GM19239 (cell line): ENCODE results near the gene PRICKLE2.

Experiments
- DNase-seq: peaks from one replicate; pipeline ENCODE4 v3.0.0; 2011; ENCODE audit warnings: low spot score; ENCODE audit not compliant: insufficient read length
- FAIRE-seq: peaks from 2 replicates; lab custom pipeline; 2011; peaks lifted over from hg19 to GRCh38; lab: Jason Lieb, UNC

Gene PRICKLE2

DNA sequence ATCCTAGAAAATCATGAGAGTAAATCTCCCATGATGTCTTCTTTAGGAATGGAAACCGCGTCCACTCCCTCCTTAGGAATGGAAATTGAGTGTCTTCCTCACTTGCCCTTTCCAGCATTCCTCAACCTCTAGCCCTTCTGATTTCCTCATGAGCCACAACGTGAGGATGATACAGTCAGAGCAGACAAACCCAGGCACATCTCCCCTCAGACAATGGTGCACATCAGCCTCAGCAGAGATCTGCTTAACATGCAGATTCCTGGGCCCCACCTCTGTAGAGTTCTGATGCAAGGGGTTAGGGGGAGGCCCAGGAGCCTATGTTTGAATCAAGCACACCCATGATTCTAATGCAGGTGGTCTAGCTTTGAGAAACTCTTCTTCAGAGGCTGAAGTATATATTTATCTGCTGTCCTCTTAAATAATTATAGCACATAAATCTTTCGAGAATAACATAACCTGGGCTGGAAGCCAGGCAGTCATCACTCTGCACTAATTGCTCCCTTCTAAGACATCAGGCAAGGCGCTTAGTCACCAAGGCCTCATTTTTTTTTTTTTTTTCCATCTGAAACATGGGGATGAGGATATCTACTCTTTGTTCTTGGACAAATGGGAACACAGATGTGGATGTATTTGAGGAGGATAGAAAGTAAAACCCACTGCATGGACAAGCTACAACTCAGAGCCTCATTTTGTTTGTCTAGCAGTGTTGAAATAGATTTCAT, 81.7 kb downstream of the PRICKLE2 start:
- FAIRE-seq: no peak

DNA sequence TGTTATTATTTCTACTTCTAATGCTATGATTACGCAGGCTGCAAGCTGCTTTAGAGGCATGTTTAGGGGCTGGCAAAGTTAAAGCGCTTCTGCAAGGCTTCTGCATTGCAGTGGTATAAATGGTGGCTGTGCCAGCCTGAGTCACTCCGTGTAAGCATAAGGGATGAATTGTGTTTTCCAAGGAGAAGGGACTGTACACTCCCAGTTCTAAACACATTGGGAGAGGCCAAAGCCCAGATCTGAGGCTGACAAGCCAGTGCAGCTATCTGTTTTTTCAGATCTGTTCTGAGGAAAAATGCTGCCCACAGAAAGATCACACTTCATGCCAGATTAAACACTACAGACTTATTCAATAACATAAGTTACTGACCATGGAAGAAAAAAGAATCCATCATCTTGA, 83.8 kb downstream of the PRICKLE2 start:
- DNase-seq (no peak), FAIRE-seq (no peak)

More for the DNA sequence above, 81.7 kb downstream of the PRICKLE2 start:
- no peak for DNase-seq

DNA sequence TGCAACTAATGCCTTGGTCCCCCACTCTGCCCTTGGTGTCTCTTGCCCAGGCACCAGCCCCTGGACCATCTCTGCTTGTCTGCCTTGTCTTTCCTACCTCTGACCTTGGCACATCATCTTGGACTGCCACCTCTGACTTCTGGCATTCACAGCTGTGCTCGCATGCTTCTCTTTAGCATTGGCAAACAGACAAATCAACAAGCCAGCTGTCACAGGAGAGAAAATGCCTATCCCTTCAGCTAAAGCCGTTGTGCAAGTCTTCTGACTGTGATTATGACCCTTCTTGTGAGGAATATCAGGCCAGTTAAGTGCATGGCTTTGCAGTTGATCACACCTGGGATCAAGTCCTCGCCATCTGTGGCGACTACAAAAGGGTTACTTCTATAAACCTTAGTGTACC, 84.6 kb downstream of the PRICKLE2 start:
- DNase-seq (no peak), FAIRE-seq (no peak)

DNA sequence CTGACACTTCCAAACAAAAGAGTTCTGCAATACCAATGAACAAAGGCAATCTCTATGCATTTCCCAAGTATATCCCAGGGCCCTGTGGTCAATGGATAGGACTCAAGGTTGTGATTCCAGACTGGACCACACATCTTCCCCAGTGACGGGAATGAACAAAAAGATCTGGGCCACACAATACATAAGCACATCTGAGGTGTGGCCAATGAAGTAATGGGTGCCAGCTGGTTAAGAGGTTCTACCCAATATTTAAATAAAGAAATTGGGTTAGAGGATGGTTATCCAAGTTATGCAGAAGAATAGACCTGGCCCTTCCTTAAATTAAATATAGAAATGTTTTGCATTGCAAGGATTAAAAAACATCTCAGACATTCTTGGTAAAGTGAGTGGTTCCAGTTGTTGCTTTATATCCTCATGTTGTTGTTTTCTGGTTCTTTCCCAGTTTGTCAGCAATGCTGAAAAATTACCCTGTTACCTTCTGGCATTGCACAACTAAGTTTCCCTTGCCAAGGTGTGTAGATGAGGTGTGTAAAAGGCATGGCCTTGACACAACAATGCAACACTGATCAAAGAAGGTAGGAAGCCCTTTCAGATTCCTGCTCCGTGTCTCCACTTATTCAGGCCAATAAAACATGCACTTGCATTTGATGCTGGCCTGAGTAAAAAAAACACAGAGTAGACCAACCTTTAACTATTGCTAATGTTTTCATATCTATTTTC, 86.5 kb downstream of the PRICKLE2 start:
- DNase-seq: no peak
- no peak for FAIRE-seq

DNA sequence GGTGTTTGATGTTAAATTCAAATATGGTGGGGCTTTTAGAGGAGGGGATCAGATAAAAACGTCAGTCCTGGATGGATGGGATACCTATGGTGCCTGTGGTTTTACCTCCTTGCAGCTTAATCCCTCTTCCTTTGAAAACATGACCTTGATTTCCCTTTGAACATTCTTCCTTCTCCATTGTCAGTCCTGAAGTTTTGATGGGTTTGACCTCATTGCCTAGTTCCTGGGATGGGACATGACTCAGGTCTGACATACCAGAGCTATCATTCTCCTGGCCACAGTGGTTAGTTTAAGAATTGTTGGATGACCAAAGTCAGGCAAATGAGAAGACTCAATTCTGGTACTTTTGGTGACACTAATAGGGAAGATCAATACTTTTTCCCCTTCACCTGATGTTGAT, 87.2 kb downstream of the PRICKLE2 start:
- no peak for FAIRE-seq
- DNase-seq: no peak

DNA sequence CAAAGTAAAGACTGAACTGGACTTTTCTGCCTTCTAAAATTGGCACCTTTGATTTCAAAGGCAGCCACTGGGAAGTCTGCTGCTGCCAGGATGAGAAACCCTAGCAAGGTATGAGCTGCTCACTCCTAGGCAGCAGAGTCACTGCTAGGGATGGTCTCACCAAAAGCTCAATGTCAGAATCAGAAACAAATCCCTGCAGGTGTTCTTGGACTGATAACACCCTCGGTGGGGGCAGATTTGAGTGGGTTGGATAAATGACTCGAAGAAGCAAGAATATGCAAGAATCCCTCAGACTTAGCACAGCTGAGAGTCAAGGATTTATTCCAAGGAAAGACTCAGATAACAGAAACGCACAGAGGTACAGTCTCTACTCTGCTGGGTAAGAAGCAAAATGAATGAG, 90.4 kb downstream of the PRICKLE2 start:
- DNase-seq (no peak), FAIRE-seq (no peak)

DNA sequence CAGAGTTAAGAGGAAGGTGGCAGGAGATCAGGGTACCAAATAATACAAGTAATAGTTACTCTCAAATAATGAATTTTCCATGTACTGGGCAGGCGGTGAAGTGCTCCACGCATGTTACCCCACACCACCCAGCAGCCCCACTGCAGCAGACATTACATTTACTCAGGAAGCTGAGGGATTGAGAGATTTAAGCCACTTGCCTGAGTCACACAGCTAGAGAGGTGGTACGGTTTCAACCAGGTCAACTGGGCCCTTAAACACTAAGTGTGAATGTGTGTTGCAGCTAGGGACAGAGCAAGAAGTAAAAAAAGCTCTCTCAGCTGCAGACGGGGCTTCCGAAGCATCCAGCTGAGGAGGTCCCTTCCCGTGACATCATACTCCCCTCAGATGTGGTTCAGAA, 91.3 kb downstream of the PRICKLE2 start:
- FAIRE-seq: no peak
- DNase-seq: no peak

DNA sequence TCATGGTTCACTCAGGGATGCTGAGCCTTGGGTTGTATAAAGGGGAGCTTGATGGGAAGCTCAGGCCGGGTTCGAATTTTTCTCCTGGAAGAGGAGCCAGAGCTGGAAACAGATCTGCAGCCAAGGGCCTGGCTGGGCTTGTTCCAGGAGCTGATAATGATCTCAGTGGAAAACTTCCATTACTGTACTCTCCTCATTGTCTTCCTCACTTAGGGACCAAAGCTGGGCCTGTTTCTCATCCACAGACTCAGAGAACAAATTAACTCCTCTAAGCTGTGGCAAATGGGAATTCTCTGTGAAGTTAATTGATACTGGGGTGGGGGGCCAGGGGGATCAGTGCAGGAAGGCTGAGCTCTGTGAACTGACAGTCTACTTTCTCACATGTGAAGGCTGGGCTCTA, 92.0 kb downstream of the PRICKLE2 start:
- DNase-seq: no peak
- no peak for FAIRE-seq

DNA sequence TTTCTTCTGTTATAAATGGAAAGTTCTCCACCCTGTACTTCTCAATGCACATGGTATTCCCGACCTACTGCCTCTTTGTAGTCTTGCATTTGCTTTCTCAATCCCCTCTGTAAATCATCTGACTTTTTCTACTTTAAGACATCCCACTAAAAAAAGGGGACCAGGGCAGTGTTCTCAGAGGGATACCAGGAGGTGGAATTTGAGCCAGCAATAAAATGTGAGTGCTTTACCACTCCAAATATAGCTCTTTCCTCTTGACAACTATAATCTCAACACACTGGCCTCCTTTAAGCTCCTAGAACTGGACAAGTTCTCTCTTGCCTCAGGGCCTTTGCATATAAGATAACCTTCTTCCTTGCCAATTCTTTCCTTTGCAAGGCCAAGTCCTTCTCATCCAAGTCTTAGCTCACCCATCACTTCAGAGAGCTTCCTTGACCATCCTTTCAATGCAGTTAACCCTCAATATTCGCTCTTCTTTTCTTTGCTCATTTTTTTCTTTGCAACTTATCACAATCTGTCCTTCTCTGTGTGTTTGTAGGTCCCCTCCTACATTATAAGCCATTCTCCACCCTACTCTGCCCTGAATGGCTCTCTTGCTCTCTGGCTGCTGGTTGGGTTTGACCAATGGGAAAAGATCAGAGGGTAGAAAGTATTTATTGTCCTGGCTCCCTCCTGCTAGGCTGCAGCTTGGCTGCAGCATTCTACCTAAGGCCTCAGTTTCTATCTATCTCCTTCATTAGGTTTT, 93.4 kb downstream of the PRICKLE2 start:
- DNase-seq (no peak), FAIRE-seq (no peak)

DNA sequence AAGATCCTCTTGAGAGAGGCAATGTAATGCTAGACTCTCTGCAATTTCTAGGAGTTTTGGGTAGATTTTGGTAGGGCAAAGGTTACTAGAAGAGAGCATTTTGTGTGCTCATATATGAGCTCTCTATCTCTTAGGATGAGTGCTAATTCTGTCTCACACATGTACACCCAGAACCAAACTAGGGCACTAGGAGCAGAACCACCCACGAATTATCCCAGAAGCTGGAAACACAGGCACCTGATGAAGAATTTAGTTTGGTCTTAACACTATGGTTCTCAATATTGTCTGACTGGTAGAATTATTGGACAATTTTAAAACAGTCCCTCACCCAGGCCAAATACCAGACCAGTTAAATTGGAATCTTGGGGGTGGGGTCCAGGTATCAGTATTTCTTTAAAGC, 94.8 kb downstream of the PRICKLE2 start:
- no peak for FAIRE-seq

DNA sequence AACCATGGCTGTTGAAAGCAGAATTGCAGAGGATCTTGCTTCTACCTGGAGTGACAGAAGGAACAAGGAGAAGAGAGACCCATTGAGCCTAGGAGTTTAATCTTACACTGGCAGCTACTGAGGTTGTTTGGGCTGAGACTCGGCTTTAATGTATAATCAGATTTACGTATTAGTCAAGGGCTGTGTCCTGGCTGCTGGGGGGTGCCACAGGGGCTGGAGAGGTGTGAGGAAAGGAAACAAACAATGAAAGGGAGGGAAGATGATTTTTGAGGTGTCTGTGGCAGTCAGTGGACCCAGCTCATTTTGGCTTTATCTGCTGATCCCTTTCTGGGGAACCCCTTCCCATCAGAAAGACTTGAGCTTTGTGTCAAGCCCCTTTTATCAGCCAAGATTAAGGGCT, 95.7 kb downstream of the PRICKLE2 start:
- no peak for DNase-seq
- FAIRE-seq: no peak

More for the DNA sequence above, 94.8 kb downstream of the PRICKLE2 start:
- DNase-seq: no peak

DNA sequence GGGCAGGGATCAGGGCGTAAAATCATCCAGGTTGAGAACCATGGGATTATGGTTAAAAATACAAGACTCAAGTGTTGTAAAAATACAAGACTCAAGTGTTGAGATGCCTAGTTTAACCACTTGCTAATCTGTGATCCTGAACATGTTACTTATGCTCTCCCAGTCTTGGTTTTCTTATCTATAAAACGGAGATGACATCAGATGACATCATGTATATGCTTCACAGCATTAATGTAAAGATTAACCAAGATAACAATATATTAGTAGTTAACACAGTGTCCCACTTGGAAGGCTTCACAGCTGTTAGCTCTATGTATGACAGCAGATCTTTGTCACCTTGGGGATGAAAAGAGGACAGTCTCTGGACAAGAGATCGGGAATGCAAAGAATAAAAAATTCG, 96.2 kb downstream of the PRICKLE2 start:
- no peak for FAIRE-seq

DNA sequence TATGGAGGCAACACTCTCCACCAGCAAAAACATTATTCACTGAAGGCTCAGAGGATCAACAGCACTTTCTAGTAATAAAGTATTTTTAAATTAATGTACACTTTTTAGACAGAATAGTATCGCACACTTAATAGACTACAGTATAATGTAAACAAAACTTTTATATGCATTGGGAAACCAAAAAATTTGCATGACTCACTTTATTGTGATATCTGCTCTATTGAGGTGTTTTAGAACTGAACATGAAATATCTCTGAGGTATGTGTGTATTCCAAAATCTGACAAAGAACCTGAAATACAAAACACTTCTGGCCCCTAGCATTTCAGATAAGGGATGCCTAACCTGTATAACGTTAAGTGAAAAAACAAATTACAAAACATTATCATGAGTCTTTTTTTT, 99.7 kb downstream of the PRICKLE2 start:
- DNase-seq (no peak), FAIRE-seq (no peak)

More for the DNA sequence above, 96.2 kb downstream of the PRICKLE2 start:
- no peak for DNase-seq

DNA sequence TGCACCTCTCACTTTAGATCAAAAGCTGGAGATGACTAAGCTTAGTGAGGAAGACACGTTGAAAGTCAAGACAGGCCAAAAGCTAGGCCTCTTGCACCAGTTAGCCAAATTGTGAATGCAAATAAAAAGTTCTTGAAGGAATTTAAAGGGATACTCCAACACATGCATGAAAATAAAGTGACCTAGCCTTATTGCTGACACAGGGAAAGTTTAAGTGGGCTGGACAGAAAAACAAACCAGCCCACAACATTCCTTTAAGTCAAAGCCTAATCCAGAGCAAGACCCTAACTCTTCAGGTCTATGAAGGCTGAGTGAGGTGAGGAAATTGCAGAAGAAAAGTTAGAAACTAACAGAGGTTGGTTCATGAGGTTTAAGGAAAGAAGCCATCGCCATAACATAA, 101.3 kb downstream of the PRICKLE2 start:
- FAIRE-seq: no peak
- no peak for DNase-seq

DNA sequence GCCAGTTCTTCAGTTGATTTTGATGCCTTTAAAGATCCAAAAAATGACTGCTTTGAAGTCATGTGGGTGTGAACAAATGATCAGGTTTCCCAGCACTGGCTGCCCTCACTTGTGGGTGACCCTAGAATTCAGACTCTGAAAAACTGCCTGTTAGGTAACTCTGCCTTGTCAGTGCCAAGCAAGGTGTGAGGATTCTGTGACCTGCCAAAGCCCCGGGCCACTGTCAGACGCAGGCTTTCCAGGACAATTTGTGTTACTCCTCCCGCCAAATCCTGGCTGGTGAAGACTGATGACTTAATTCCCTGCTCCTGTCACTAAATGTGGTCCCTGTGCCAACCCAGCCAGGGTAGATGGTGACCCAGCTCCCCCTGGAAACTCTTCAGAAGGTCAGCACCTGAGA, 102.8 kb downstream of the PRICKLE2 start:
- DNase-seq: no peak
- no peak for FAIRE-seq

DNA sequence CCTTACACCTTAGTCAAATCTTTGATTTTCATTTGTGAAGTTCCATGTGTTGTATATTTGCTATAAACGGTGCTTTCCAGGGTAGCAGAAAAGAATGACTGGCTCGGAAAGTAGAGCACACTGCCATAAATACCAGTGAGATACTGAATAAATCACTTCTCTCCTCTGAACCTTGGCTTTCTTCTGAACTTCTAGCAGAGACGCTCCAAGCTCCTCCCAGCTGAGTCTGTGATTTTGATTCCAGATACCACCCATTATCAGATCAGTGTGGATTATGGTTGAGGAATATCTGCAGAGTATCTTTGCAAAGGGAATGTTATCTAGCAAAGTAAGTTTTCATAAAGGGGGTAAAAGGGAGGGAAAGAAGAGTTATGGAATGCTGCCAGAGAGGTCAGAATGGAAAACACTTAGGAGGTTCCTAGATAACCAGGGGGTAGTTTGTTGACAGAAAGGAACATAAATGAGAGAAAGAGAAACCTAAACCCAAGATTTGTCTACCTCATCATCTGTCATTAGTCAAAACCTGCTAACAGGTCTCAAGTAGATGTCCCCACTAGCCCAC, 103.4 kb downstream of the PRICKLE2 start:
- FAIRE-seq (no peak), DNase-seq (no peak)

DNA sequence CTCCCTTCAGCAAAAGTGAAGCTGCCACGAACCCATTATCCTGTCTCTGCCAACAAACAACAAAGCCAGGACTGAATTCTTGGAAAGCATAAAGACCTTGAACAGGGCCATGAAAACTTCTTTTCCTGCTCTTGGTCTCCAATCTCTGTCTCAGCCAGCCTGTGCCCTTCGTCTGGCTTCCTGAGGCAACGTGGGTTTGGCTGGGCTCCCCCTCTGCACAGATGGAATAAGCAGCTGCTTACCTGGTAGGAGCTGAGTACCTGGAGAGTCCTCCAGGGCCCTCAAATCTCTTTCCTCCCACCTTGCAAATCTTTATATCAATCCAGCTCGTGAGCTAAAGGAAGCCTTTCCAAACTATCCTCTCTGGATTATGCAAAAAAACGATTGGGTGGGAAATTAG, 104.4 kb downstream of the PRICKLE2 start:
- DNase-seq (no peak), FAIRE-seq (no peak)

DNA sequence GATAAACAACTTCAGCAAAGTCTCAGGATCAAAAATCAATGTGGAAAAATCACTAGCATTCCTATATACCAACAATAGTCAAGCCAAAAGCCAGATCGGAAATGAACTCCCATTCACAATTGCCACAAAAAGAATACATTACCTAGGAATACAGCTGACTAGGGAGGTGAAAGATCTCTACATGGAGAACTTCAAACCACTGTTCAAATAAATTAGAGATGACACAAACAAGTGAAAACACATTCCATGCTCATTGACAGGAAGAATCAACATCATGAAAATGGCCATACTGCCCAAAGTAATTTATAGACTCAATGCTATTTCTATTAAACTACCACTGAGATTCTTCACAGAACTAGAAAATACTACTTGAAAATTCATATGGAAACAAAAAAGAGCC, 107.8 kb downstream of the PRICKLE2 start:
- DNase-seq: no peak
- no peak for FAIRE-seq

DNA sequence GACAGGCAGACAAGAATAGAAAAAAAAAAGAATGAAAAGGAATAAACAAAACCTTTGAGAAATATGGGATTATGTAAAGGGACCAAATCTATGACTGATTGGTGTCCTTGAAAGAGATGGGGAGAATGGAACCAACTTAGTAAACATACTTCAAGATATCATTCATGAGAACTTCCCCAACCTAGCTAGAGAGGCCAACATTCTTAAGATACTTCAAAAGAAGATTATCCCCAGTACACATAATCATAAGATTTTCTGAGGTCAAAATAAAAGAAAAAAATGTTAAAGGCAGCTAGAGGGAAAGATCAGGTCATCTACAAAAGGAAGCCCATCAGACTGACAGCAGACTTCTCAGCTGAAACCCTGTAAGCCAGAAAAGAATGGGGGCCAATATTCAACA, 110.6 kb downstream of the PRICKLE2 start:
- DNase-seq (no peak), FAIRE-seq (no peak)

DNA sequence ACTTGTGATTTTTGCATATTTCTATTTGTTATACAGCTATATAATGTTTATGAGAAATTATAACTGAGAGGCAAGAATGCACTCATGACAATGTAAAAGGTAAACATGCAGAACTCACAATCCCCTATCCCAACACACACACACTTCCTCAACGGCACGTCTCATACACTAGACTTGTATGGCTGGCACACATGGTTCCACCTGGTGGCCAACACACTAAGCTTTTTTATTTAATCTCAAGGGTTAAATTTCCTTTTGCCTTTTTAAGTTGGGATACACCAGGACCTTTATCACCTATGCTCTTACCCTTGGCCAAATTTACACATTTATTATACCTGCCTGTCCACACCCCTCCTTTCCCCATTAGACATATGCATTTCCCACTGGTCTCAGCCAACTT, 113.4 kb downstream of the PRICKLE2 start:
- DNase-seq: no peak
- FAIRE-seq: no peak

DNA sequence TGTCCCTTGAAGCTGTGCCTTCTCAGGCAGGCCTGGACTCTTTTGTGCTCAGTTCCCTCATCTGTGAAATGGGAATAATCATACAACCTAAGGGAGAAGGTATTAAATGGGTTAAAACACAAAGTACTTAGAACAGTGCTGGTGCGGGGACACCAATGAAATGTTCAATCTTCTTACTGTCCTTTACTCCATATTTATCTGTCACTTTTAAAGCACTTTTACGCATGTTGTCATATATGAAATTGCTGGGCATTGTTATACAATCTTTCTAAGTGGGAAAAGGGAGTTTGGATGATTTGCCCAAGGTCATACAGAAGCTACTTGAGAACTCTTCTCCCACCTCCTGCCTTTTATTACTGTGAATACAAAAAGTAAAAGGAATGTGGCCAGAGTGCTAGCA, 114.2 kb downstream of the PRICKLE2 start:
- DNase-seq (no peak), FAIRE-seq (no peak)
